ENCODE results near the gene NCOA3. TPM values are rescaled to one million over a fixed set of nuclear protein-coding genes. Genes with fewer than 3 reads are reported as not detected.
A peak's percentile ranks its signal among the peaks of the same experiment; 100 is the strongest.

Gene NCOA3
- total and polyA plus RNA-seq, 10 of the 15 experiments (the other 5 are each of a cell fraction or from before 2014, with no cell fraction given), result 16.9 to 96.2 (median 73.6) TPM

DNA sequence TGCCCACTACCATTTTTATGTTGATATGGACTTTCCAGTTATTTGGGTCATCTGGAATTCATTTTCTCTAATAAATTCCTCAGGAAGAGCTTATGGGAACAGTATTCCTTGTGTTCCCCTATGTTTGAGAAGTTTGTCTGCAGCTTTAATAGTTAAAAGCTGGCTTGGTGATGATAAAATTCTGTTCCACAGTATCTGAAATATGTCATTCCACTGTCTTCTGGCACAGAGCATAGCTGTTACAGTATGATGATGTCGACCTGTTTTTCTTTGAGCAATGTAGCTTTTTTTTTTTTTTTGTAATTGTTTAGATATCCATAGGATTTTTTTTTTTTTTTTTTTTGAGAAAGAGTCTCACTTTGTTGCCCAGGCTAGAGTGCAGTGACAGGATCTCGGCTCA, 43.2 kb downstream of the NCOA3 start:
- Histone ChIP-seq H3K36me3 (ENCODE audit: control insufficient read depth in 2 of 2, insufficient read depth in 2 of 2, low read length in 1 of 2) (peaks cover 0 to 9% of the 10 kb centered on the region in 2 experiments), H3K79me2 (ENCODE audit: control insufficient read depth, insufficient read depth, low read length) (peaks cover 93% of the 10 kb centered on the region), H3K27ac (ENCODE audit: control insufficient read depth, insufficient read depth) (no peak overlapping the region), H3K4me3 (no peak overlapping the region), H3K27me3 (replicated peaks in 1 of 2; ENCODE audit: control insufficient read depth in 2 of 2, insufficient read depth in 2 of 2, low read length in 1 of 2) (no peaks in the 10 kb centered on the region), H3K4me2 (ENCODE audit: control insufficient read depth, insufficient read depth) (no peak overlapping the region), H2AFZ (ENCODE audit: control insufficient read depth, low read depth, low read length) (no peak overlapping the region), H3K4me1 (ENCODE audit: control insufficient read depth, insufficient read depth, low read length) (peaks cover 32% of the 10 kb centered on the region), H3K9ac (ENCODE audit: control insufficient read depth, insufficient read depth, low read length) (no peak overlapping the region), H3K9me3 (replicated peaks; ENCODE audit: control insufficient read depth, insufficient read depth, low read length) (no peaks in the 10 kb centered on the region; the same call in 2 of the 3 replicates), H4K20me1 (ENCODE audit: control insufficient read depth, insufficient read depth) (no peaks in the 10 kb centered on the region; the same call in 1 of the 2 replicates)
- FAIRE-seq (no peak), ATAC-seq (no peak), DNase-seq (ENCODE audit: low read depth, low spot score) (no peak)
- BruUV-seq (replicated peaks), result TSS peak; percentile 3
- SMC1A ChIA-PET (ENCODE audit: uncharacterized antibody, unreplicated experiment), result interaction anchor here (0.5 to 3.0 kb wide), 10 partner anchors 15 to 1377 kb away, joined by 3 to 13 read pairs (median 3); no protein-coding TSS in a partner anchor
- in situ Hi-C loops (cut with MboI), result no loop called here
- POLR2A ChIA-PET, result interaction anchor here (0.6 to 1.6 kb wide), 14 partner anchors 10 to 1591 kb away, joined by 3 to 7 read pairs (median 4); partner anchors contain the start of gene NCOA3
- RAD21 ChIA-PET (ENCODE audit: unreplicated experiment), result interaction anchor here (0.6 to 1.3 kb wide), 7 partner anchors 32 to 76 kb away, joined by 3 to 6 read pairs (median 3); partner anchors contain the start of gene NCOA3
- intact Hi-C loops (cut with micrococcal nuclease; ENCODE audit: unreplicated experiment), result no loop called here
- CTCF ChIA-PET, result interaction anchor here (0.6 to 1.2 kb wide), 5 partner anchors 10 to 279 kb away, joined by 3 read pairs; no protein-coding TSS in a partner anchor
- WGBS (ENCODE audit: insufficient coverage, insufficient replicate concordance, low lambda C conversion rate, missing lambda C conversion rate), result 90% methylated on average over 2 of the region's 2 CpGs
- TF ChIP-seq NR2F1 (conservative IDR thresholded peaks at IDR 0.05), result no peak
- TF ChIP-seq POLR2AphosphoS5 (IDR thresholded peaks at IDR 0.05; ENCODE audit: low read length), result no peak
- no peak for TF ChIP-seq KDM1A (IDR thresholded peaks at IDR 0.05; ENCODE audit: borderline replicate concordance)
- no peak for TF ChIP-seq BHLHE40 (IDR thresholded peaks at IDR 0.05; ENCODE audit: borderline replicate concordance in 1 of 2, low read depth in 2 of 2, low read length in 1 of 2)
- TF ChIP-seq, protein P1, sequence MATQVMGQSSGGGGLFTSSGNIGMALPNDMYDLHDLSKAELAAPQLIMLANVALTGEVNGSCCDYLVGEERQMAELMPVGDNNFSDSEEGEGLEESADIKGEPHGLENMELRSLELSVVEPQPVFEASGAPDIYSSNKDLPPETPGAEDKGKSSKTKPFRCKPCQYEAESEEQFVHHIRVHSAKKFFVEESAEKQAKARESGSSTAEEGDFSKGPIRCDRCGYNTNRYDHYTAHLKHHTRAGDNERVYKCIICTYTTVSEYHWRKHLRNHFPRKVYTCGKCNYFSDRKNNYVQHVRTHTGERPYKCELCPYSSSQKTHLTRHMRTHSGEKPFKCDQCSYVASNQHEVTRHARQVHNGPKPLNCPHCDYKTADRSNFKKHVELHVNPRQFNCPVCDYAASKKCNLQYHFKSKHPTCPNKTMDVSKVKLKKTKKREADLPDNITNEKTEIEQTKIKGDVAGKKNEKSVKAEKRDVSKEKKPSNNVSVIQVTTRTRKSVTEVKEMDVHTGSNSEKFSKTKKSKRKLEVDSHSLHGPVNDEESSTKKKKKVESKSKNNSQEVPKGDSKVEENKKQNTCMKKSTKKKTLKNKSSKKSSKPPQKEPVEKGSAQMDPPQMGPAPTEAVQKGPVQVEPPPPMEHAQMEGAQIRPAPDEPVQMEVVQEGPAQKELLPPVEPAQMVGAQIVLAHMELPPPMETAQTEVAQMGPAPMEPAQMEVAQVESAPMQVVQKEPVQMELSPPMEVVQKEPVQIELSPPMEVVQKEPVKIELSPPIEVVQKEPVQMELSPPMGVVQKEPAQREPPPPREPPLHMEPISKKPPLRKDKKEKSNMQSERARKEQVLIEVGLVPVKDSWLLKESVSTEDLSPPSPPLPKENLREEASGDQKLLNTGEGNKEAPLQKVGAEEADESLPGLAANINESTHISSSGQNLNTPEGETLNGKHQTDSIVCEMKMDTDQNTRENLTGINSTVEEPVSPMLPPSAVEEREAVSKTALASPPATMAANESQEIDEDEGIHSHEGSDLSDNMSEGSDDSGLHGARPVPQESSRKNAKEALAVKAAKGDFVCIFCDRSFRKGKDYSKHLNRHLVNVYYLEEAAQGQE (IDR thresholded peaks at IDR 0.05; ENCODE audit: low read depth, low read length), result no peak
- no peak for TF ChIP-seq SREBF1 (IDR thresholded peaks at IDR 0.05; ENCODE audit: low read length)
- TF ChIP-seq STAT1 (conservative IDR thresholded peaks at IDR 0.05), result no peak
- no peak for TF ChIP-seq KLF5 (IDR thresholded peaks at IDR 0.05; ENCODE audit: partially characterized antibody)
- no peak for TF ChIP-seq RCOR1 (conservative IDR thresholded peaks at IDR 0.05; ENCODE audit: low read depth, low read length)
- no peak for TF ChIP-seq MXI1 (IDR thresholded peaks at IDR 0.05; ENCODE audit: low read depth, low read length)
- no peak for TF ChIP-seq FOXK2 (IDR thresholded peaks at IDR 0.05)
- no peak for TF ChIP-seq ZNF384 (IDR thresholded peaks at IDR 0.05; ENCODE audit: borderline replicate concordance, low read depth, low read length)
- TF ChIP-seq, protein P2, sequence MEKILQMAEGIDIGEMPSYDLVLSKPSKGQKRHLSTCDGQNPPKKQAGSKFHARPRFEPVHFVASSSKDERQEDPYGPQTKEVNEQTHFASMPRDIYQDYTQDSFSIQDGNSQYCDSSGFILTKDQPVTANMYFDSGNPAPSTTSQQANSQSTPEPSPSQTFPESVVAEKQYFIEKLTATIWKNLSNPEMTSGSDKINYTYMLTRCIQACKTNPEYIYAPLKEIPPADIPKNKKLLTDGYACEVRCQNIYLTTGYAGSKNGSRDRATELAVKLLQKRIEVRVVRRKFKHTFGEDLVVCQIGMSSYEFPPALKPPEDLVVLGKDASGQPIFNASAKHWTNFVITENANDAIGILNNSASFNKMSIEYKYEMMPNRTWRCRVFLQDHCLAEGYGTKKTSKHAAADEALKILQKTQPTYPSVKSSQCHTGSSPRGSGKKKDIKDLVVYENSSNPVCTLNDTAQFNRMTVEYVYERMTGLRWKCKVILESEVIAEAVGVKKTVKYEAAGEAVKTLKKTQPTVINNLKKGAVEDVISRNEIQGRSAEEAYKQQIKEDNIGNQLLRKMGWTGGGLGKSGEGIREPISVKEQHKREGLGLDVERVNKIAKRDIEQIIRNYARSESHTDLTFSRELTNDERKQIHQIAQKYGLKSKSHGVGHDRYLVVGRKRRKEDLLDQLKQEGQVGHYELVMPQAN (conservative IDR thresholded peaks at IDR 0.05), result no peak
- TF ChIP-seq LARP7 (IDR thresholded peaks at IDR 0.05), result no peak
- no peak for TF ChIP-seq SIX5 (IDR thresholded peaks at IDR 0.05; ENCODE audit: low read depth, low read length, severe bottlenecking)
- no peak for TF ChIP-seq CEBPB (IDR thresholded peaks at IDR 0.05; ENCODE audit: borderline replicate concordance in 1 of 2, low read depth in 2 of 2, low read length in 2 of 2)
- no peak for TF ChIP-seq TCF3 (IDR thresholded peaks at IDR 0.05; ENCODE audit: borderline replicate concordance, insufficient read depth, low read depth, low read length)
- TF ChIP-seq SRF (IDR thresholded peaks at IDR 0.05; ENCODE audit: low read depth in 2 of 2, low read length in 2 of 2), result no peak
- TF ChIP-seq, protein P3, sequence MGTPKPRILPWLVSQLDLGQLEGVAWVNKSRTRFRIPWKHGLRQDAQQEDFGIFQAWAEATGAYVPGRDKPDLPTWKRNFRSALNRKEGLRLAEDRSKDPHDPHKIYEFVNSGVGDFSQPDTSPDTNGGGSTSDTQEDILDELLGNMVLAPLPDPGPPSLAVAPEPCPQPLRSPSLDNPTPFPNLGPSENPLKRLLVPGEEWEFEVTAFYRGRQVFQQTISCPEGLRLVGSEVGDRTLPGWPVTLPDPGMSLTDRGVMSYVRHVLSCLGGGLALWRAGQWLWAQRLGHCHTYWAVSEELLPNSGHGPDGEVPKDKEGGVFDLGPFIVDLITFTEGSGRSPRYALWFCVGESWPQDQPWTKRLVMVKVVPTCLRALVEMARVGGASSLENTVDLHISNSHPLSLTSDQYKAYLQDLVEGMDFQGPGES (IDR thresholded peaks at IDR 0.05), result no peak

All from GM12878 (cell line).